ENCODE results near the gene ITPR1. TPM values are rescaled to one million over a fixed set of nuclear protein-coding genes. Genes with fewer than 3 reads are reported as not detected.

The ITPR1 gene
- polyA plus RNA-seq, 2 of the 4 experiments (the other 2 are of a cell fraction): 2.8 to 9.6 TPM

GRCh38 chr3:4829031-4829394 is 335.9 kb downstream of the ITPR1 start:
- H3K27ac ChIP-seq: peak overlapping the region; percentile 82 to 87
- POLR2A ChIA-PET: interaction anchor here (1.1 kb wide), 1 partner anchor 150 kb away, joined by 7 read pairs; no protein-coding TSS in a partner anchor
- FAIRE-seq (no peak), ATAC-seq (no peak), DNase-seq (ENCODE audit: low read depth in 1 of 2, low spot score in 1 of 2) (peak in 1 of 2 experiments; percentile 22)
- 50% methylated on average over 1 of the region's 1 CpG for WGBS (ENCODE audit: missing lambda C conversion rate)
- H3K4me1 ChIP-seq: peaks cover 81% of the 10 kb centered on the region
- CTCF ChIA-PET: interaction anchor here (0.6 to 1.4 kb wide), 2 partner anchors 108 to 235 kb away, joined by 3 to 6 read pairs; no protein-coding TSS in a partner anchor
- H3K9me3 ChIP-seq: no peaks in the 10 kb centered on the region
- no peak overlapping the region for H3K4me3 ChIP-seq
- no peak for TF ChIP-seq POLR2AphosphoS2 (conservative IDR thresholded peaks at IDR 0.05; ENCODE audit: low read length)
- TF ChIP-seq ZC3H11A (IDR thresholded peaks at IDR 0.05): no peak
- TF ChIP-seq FOSB (CRISPR knock-in tag; IDR thresholded peaks at IDR 0.05): no peak
- no peak for TF ChIP-seq TFCP2L1 (CRISPR knock-in tag; IDR thresholded peaks at IDR 0.05)
- no peak for TF ChIP-seq MYC (IDR thresholded peaks at IDR 0.05; ENCODE audit: borderline replicate concordance, low read length)
- TF ChIP-seq RAD21 (conservative IDR thresholded peaks at IDR 0.05 in 1 of 2, IDR thresholded peaks at IDR 0.05 in 1 of 2): no peak
- TF ChIP-seq CHD4 (IDR thresholded peaks at IDR 0.05; ENCODE audit: borderline replicate concordance): no peak
- TF ChIP-seq FOSL2 (IDR thresholded peaks at IDR 0.05): no peak
- TF ChIP-seq FOSL2 (CRISPR knock-in tag; IDR thresholded peaks at IDR 0.05): no peak
- TF ChIP-seq FOXS1 (CRISPR knock-in tag; IDR thresholded peaks at IDR 0.05): no peak
- TF ChIP-seq MAFK (IDR thresholded peaks at IDR 0.05; ENCODE audit: partially characterized antibody): no peak
- TF ChIP-seq RARB (CRISPR knock-in tag; IDR thresholded peaks at IDR 0.05): no peak
- no peak for TF ChIP-seq ATOH8 (CRISPR knock-in tag; IDR thresholded peaks at IDR 0.05; ENCODE audit: low read depth)
- no peak for TF ChIP-seq NPAS2 (CRISPR knock-in tag; IDR thresholded peaks at IDR 0.05; ENCODE audit: borderline replicate concordance)
- TF ChIP-seq HDAC2 (IDR thresholded peaks at IDR 0.05): no peak
- TF ChIP-seq ESRRA (IDR thresholded peaks at IDR 0.05; ENCODE audit: borderline replicate concordance, low read length): no peak
- no peak for TF ChIP-seq POLR2A (IDR thresholded peaks at IDR 0.05; ENCODE audit: low read length)
- TF ChIP-seq RFX5 (IDR thresholded peaks at IDR 0.05): no peak
- no peak for TF ChIP-seq REST (IDR thresholded peaks at IDR 0.05)
- TF ChIP-seq KDM1A (IDR thresholded peaks at IDR 0.05; ENCODE audit: low read depth): no peak
- TF ChIP-seq GATA3 (IDR thresholded peaks at IDR 0.05; ENCODE audit: borderline replicate concordance): no peak
- peak overlapping the region; percentile 38 for H3K4me2 ChIP-seq

- peak overlapping the region; percentile 6; the same call in 1 of the 3 replicates for H3K4me3 ChIP-seq
- DNase-seq (ENCODE audit: low read depth in 1 of 2, low spot score in 1 of 2): no peak
- POLR2A ChIA-PET: no interaction called here
- CTCF ChIA-PET: interaction anchor here (0.9 to 1.2 kb wide), 2 partner anchors 78 to 119 kb away, joined by 4 read pairs; no protein-coding TSS in a partner anchor
- H3K4me2 ChIP-seq: peak overlapping the region; percentile 66
- FAIRE-seq: no peak
- peaks cover 65% of the 10 kb centered on the region for H3K4me1 ChIP-seq
- TF ChIP-seq RCOR1 (IDR thresholded peaks at IDR 0.05; ENCODE audit: low read depth, low read length) (no peak), FOSL2 (IDR thresholded peaks at IDR 0.05) (no peak), FOSL2 (CRISPR knock-in tag; IDR thresholded peaks at IDR 0.05) (no peak), HOXB5 (CRISPR knock-in tag; IDR thresholded peaks at IDR 0.05) (no peak), CBX2 (IDR thresholded peaks at IDR 0.05; ENCODE audit: borderline replicate concordance, low read depth) (no peak), GATA3 (IDR thresholded peaks at IDR 0.05; ENCODE audit: borderline replicate concordance) (no peak), EHF (CRISPR knock-in tag; IDR thresholded peaks at IDR 0.05) (no peak), CBX8 (IDR thresholded peaks at IDR 0.05) (no peak), HOXB13 (CRISPR knock-in tag; IDR thresholded peaks at IDR 0.05; ENCODE audit: low read depth) (no peak), ESRRA (IDR thresholded peaks at IDR 0.05; ENCODE audit: borderline replicate concordance, low read length) (no peak)
- H3K27ac ChIP-seq: peak overlapping the region; percentile 80 to 83
- 88% methylated on average over 5 of the region's 5 CpGs for WGBS (ENCODE audit: missing lambda C conversion rate)
- H3K9me3 ChIP-seq: no peaks in the 10 kb centered on the region
- ATAC-seq: no peak
Observed at GRCh38 chr3:4830586-4830914, 337.4 kb downstream of the ITPR1 start.
